ENCODE results near the gene PMM2. TPM values are rescaled to one million over a fixed set of nuclear protein-coding genes. Genes with fewer than 3 reads are reported as not detected.

PMM2 gene
- total and polyA plus RNA-seq, 9 of the 15 experiments (the other 6 are each of a cell fraction or from before 2014, with no cell fraction given) = 5.6 to 42.7 (median 25.9) TPM

GRCh38 chr16:8797364-8798173 is at the start of gene PMM2, which contains the start of gene TMEM186 (continued):
- peak; percentile 29 for TF ChIP-seq NFIC (IDR thresholded peaks at IDR 0.05)
- TF ChIP-seq TEAD2 (tag; IDR thresholded peaks at IDR 0.05) = no peak
- no peak for TF ChIP-seq ZNF354B (CRISPR knock-in tag; IDR thresholded peaks at IDR 0.05)
- no peak for TF ChIP-seq ARHGAP35 (IDR thresholded peaks at IDR 0.05; ENCODE audit: partially characterized antibody)
- TF ChIP-seq MTF1 (CRISPR knock-in tag; IDR thresholded peaks at IDR 0.05; ENCODE audit: borderline replicate concordance) = no peak
- TF ChIP-seq PHTF2 (CRISPR knock-in tag; IDR thresholded peaks at IDR 0.05) = no peak
- TF ChIP-seq TAF15 (IDR thresholded peaks at IDR 0.05; ENCODE audit: low read depth, low read length) = no peak
- TF ChIP-seq CEBPZ (IDR thresholded peaks at IDR 0.05; ENCODE audit: borderline replicate concordance, low read depth, low read length) = no peak
- no peak for TF ChIP-seq SMAD4 (CRISPR knock-in tag; conservative IDR thresholded peaks at IDR 0.05)
- TF ChIP-seq ATF7 (IDR thresholded peaks at IDR 0.05) = peak; percentile 76
- peak in 1 of 2 experiments; percentile 47; a peak in 1 of 3 replicates for TF ChIP-seq CBX3 (IDR thresholded peaks at IDR 0.05; ENCODE audit: borderline replicate concordance in 1 of 2, low read length in 2 of 2)
- no peak for TF ChIP-seq NCOA2 (IDR thresholded peaks at IDR 0.05; ENCODE audit: partially characterized antibody in 2 of 2)
- TF ChIP-seq SMAD2 (IDR thresholded peaks at IDR 0.05; ENCODE audit: low read depth, low read length) = no peak
- TF ChIP-seq TRIM24 (IDR thresholded peaks at IDR 0.05) = no peak
- TF ChIP-seq MNT (conservative IDR thresholded peaks at IDR 0.05) = peak; percentile 99
- TF ChIP-seq ZNF551 (CRISPR knock-in tag; IDR thresholded peaks at IDR 0.05) = no peak
- peak; percentile 99 for TF ChIP-seq SAP30 (IDR thresholded peaks at IDR 0.05; ENCODE audit: borderline replicate concordance, insufficient read depth, low read depth, low read length, poor library complexity, severe bottlenecking)
- peak; percentile 62 for TF ChIP-seq PCBP1 (IDR thresholded peaks at IDR 0.05; ENCODE audit: low read depth, low read length, poor library complexity, severe bottlenecking)
- no peak for TF ChIP-seq RUNX1 (IDR thresholded peaks at IDR 0.05; ENCODE audit: low read depth)
- peak; percentile 56 for TF ChIP-seq ZFX (CRISPR knock-in tag; IDR thresholded peaks at IDR 0.05)
- no peak for TF ChIP-seq UBTF (IDR thresholded peaks at IDR 0.05; ENCODE audit: borderline replicate concordance in 1 of 2, low read depth in 2 of 2, low read length in 2 of 2)

All from K562 (cell line).